Neuronal stem cell (in vitro differentiated cells): ENCODE results near the gene ZNF687.

ENCODE experiments used
- DNase-seq: peaks from one replicate; pipeline ENCODE4 v3.0.0-alpha.2; 2013; ENCODE audit warnings: low spot score
- H2AFZ ChIP-seq: one replicate; pipeline ENCODE4 v1.6.1; 2013; ENCODE audit warnings: mild to moderate bottlenecking, low read length, inconsistent platforms
- H2AK5ac ChIP-seq: 2 replicates; pipeline ENCODE4 v1.6.1; 2013; ENCODE audit warnings: low read depth, mild to moderate bottlenecking, inconsistent platforms, low read length, moderate library complexity, mixed read lengths
- H2BK120ac ChIP-seq: 2 replicates; pipeline ENCODE4 v1.6.1; 2013; ENCODE audit warnings: low read depth, mild to moderate bottlenecking, inconsistent platforms, low read length, moderate library complexity, mixed read lengths
- H2BK12ac ChIP-seq: one replicate; pipeline ENCODE4 v1.6.1; 2013; ENCODE audit warnings: low read length, inconsistent platforms
- H2BK15ac ChIP-seq: 2 replicates; pipeline ENCODE4 v1.6.1; 2013; ENCODE audit warnings: mild to moderate bottlenecking, low read length, inconsistent platforms, mixed read lengths
- H2BK5ac ChIP-seq: one replicate; pipeline ENCODE4 v1.6.1; 2013; ENCODE audit warnings: inconsistent platforms, mild to moderate bottlenecking, low read length, moderate library complexity
- H3K14ac ChIP-seq: one replicate; pipeline ENCODE4 v1.6.1; 2013; ENCODE audit warnings: low read length, inconsistent platforms
- H3K18ac ChIP-seq: 2 replicates; pipeline ENCODE4 v1.6.1; 2013; ENCODE audit warnings: low read length, inconsistent platforms
- H3K23ac ChIP-seq: 2 replicates; pipeline ENCODE4 v1.6.1; 2013; ENCODE audit warnings: low read depth, mild to moderate bottlenecking, mixed read lengths, low read length, inconsistent platforms; ENCODE audit not compliant: poor library complexity
- H3K27ac ChIP-seq: replicated peaks from 3 replicates; pipeline ENCODE4 v1.5.1; 2013; ENCODE audit warnings: low read length, inconsistent platforms
- H3K27me3 ChIP-seq, 3 experiments: 2 replicates each; pipeline ENCODE4 v1.6.1; 2013; ENCODE audit warnings: low read length in 3 of 3, mild to moderate bottlenecking in 2 of 3, inconsistent platforms in 1 of 3, low read depth in 1 of 3, mixed read lengths in 1 of 3, moderate library complexity in 1 of 3; ENCODE audit not compliant: control insufficient read depth in 3 of 3, insufficient read depth in 3 of 3
- H3K36me3 ChIP-seq, 2 donors: replicated peaks in 1 of 2; 2 replicates each; pipeline ENCODE4 v1.6.1; 2013; ENCODE audit warnings: low read length in 2 of 2; ENCODE audit not compliant: control insufficient read depth in 2 of 2, insufficient read depth in 2 of 2
- H3K4ac ChIP-seq: 2 replicates; pipeline ENCODE4 v1.6.1; 2013; ENCODE audit warnings: inconsistent platforms, mild to moderate bottlenecking, low read length, moderate library complexity
- H3K4me1 ChIP-seq, 2 donors: 1 replicate in 1 of 2; 2 replicates in 1 of 2; pipeline ENCODE4 v1.6.1; 2013; ENCODE audit warnings: low read length in 2 of 2, low read depth in 1 of 2; ENCODE audit not compliant: control insufficient read depth in 2 of 2, insufficient read depth in 1 of 2
- H3K4me2 ChIP-seq: one replicate; pipeline ENCODE4 v1.6.1; 2013; ENCODE audit warnings: mild to moderate bottlenecking, low read length, inconsistent platforms; ENCODE audit not compliant: insufficient read depth, poor library complexity, severe bottlenecking
- H3K4me3 ChIP-seq, 2 donors: 2 replicates each; pipeline ENCODE4 v1.5.1; 2013; ENCODE audit warnings: low read length in 2 of 2, mild to moderate bottlenecking in 2 of 2, inconsistent platforms in 1 of 2, moderate library complexity in 1 of 2
- H3K79me1 ChIP-seq: one replicate; pipeline ENCODE4 v1.6.1; 2013; ENCODE audit warnings: low read depth, mild to moderate bottlenecking, inconsistent platforms, low read length, moderate library complexity
- H3K9ac ChIP-seq: one replicate; pipeline ENCODE4 v1.6.1; 2013; ENCODE audit warnings: mild to moderate bottlenecking, low read depth, low read length, inconsistent platforms; ENCODE audit not compliant: poor library complexity
- H3K9me3 ChIP-seq, 2 donors: replicated peaks in 1 of 2; 2 replicates each; pipeline versions ENCODE3 to v1.6.1; 2013; ENCODE audit warnings: low read length in 2 of 2, mild to moderate bottlenecking in 2 of 2, inconsistent platforms in 1 of 2, low read depth in 1 of 2, mixed read lengths in 1 of 2, moderate library complexity in 1 of 2; ENCODE audit not compliant: control insufficient read depth in 2 of 2, insufficient read depth in 1 of 2
- H4K8ac ChIP-seq: one replicate; pipeline ENCODE4 v1.6.1; 2013; ENCODE audit warnings: low read depth, mild to moderate bottlenecking, inconsistent platforms, low read length, moderate library complexity
- H4K91ac ChIP-seq: one replicate; pipeline ENCODE4 v1.6.1; 2013; ENCODE audit warnings: low read length, low read depth, mild to moderate bottlenecking, inconsistent platforms; ENCODE audit not compliant: poor library complexity
- WGBS, 2 donors: extraction: QIAGEN DNeasy Blood & Tissue Kit; methylation state at CpG; one replicate each; pipeline ENCODE4 v1.1.7; 2013; ENCODE audit warnings: missing lambda C conversion rate in 2 of 2, mixed read lengths in 1 of 2; ENCODE audit not compliant: insufficient read length in 2 of 2, insufficient replicate concordance in 1 of 2; ENCODE audit errors: extremely low coverage in 2 of 2; 5-methylcytosine and 5-hydroxymethylcytosine counted together

ZNF687 gene

DNA sequence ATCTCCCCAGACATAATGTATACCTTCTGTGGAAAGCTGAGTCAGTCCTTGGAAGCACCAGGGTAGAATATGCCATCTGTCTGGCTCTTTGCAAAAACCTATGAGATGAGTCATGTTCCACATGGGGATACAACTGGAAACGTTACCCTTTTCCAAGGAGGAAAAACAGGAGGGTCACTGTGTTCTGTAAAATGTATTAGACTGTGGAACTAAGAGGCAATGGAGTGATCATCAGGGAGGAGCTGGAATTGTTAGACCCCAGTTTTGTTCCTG, 43.7 kb upstream of the ZNF687 start:
- H2AK5ac ChIP-seq = no peak overlapping the region
- no peak for DNase-seq
- H3K4me3 ChIP-seq = no peak overlapping the region
- H3K79me1 ChIP-seq = no peaks in the 10 kb centered on the region
- no peak overlapping the region for H2BK5ac ChIP-seq
- no peak overlapping the region for H3K23ac ChIP-seq
- H3K36me3 ChIP-seq = peaks cover 48 to 99% of the 10 kb centered on the region in 2 donors
- H3K14ac ChIP-seq = no peak overlapping the region
- H2AFZ ChIP-seq = no peak overlapping the region
- no peak overlapping the region for H3K4ac ChIP-seq
- no peak overlapping the region for H3K4me2 ChIP-seq
- no peak overlapping the region for H2BK15ac ChIP-seq
- H2BK120ac ChIP-seq = no peak overlapping the region
- no peak overlapping the region for H2BK12ac ChIP-seq
- H3K27me3 ChIP-seq = no peaks in the 10 kb centered on the region
- no peaks in the 10 kb centered on the region for H3K9me3 ChIP-seq
- no peak overlapping the region for H3K9ac ChIP-seq
- WGBS, 2 donors = no CpG with 5 or more reads among the region's 1 CpG
- no peaks in the 10 kb centered on the region for H3K4me1 ChIP-seq
- H3K27ac ChIP-seq = no peak overlapping the region
- no peak overlapping the region for H4K8ac ChIP-seq
- H4K91ac ChIP-seq = no peak overlapping the region
- no peak overlapping the region for H3K18ac ChIP-seq

DNA sequence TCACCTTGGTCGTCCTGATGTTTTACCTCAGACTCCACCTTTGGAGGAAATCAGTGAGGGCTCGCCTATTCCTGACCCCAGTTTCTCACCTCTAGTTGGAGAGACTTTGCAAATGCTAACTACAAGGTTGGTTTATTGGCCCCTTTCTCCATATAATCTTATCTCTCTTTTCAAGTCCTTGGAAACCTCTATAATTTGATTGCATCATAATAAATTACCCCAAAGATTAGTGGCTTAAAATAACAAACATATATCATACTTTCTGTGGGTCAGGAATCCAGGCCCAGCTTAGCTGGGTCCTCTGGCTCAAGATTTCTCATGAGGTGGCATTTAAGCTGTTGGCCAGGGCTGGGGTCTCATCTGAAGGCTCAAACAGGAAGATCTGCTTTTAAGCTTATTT, 39.7 kb upstream of the ZNF687 start:
- no CpG with 5 or more reads among the region's 2 CpGs for WGBS, 2 donors
- Histone ChIP-seq H2BK120ac (no peak overlapping the region), H3K23ac (no peak overlapping the region), H3K27ac (no peak overlapping the region), H3K18ac (no peak overlapping the region), H3K14ac (no peak overlapping the region), H3K79me1 (no peaks in the 10 kb centered on the region), H2BK5ac (no peak overlapping the region), H4K91ac (no peak overlapping the region), H3K36me3 (peaks cover 51 to 100% of the 10 kb centered on the region in 2 donors), H3K4me1 (no peaks in the 10 kb centered on the region), H3K27me3 (no peaks in the 10 kb centered on the region), H3K4ac (no peak overlapping the region), H2AK5ac (no peak overlapping the region), H2BK12ac (no peak overlapping the region), H4K8ac (no peak overlapping the region), H3K9ac (no peak overlapping the region), H2AFZ (no peak overlapping the region), H3K9me3 (no peaks in the 10 kb centered on the region), H3K4me3 (no peak overlapping the region), H2BK15ac (no peak overlapping the region), H3K4me2 (no peak overlapping the region)
- DNase-seq = no peak

DNA sequence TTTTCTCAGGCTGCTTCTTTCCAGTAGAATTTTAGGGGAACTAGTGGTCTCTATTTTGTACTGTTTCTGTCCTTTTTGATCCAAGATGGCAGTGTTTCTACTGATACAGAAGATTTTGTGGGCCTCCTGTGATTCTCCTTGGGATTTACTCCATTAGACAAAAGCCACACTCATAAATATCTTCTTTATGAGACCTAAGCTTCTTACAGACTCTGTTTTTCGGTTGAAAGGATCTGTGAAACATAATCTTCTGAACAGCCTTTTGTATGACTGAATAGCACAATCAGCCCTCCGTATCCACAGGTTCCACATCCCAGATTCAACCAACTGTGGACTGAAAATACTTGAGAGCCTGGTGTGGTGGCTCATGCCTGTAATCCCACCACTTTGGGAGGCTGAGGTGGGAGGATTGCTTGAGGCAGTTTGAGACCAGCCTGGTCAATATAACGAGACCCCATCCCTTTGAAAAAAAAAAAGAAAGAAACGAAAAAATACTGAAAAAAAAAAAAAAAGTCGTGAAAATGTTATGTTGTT, 38.3 kb upstream of the ZNF687 start:
- Histone ChIP-seq H3K27me3 (no peaks in the 10 kb centered on the region), H2AK5ac (no peak overlapping the region), H3K4ac (no peak overlapping the region), H4K8ac (no peak overlapping the region), H3K27ac (no peak overlapping the region), H2BK120ac (no peak overlapping the region), H3K14ac (no peak overlapping the region), H2BK12ac (no peak overlapping the region), H2BK5ac (no peak overlapping the region), H3K79me1 (no peaks in the 10 kb centered on the region), H3K9ac (no peak overlapping the region), H4K91ac (no peak overlapping the region), H2BK15ac (no peak overlapping the region), H3K18ac (no peak overlapping the region), H3K4me3 (no peak overlapping the region), H2AFZ (no peak overlapping the region), H3K36me3 (peaks cover 49 to 100% of the 10 kb centered on the region in 2 donors), H3K4me1 (no peaks in the 10 kb centered on the region), H3K4me2 (no peak overlapping the region), H3K9me3 (no peaks in the 10 kb centered on the region), H3K23ac (no peak overlapping the region)
- no CpG with 5 or more reads among the region's 5 CpGs for WGBS, 2 donors
- no peak for DNase-seq

DNA sequence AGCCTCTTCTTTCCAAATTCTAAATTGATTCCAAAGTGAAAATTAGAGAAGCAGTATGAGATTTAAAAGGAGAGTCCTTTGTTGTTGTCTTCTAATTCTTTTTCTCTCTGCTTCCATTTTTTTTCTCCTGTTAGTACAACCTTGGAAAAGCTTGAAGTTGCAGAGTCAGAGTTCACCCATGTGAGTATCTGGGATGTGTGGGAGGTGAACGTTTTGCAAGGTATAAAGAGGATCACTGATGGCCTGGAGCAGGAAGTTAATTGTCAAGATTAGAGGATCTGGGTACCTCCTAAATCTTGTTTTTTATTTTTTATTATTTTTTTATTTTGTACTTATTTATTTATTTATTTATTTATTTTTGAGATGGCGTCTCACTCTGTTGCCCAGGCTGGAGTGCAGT, 35.3 kb upstream of the ZNF687 start:
- Histone ChIP-seq H3K14ac (no peak overlapping the region), H3K27ac (no peak overlapping the region), H2AK5ac (no peak overlapping the region), H2BK5ac (no peak overlapping the region), H3K9ac (no peak overlapping the region), H4K8ac (no peak overlapping the region), H2BK15ac (no peak overlapping the region), H3K27me3 (no peaks in the 10 kb centered on the region), H3K18ac (no peak overlapping the region), H3K4me1 (no peaks in the 10 kb centered on the region), H3K4me3 (no peak overlapping the region), H3K4ac (no peak overlapping the region), H2BK120ac (no peak overlapping the region), H4K91ac (no peak overlapping the region), H3K9me3 (no peaks in the 10 kb centered on the region), H3K4me2 (no peak overlapping the region), H3K23ac (no peak overlapping the region), H2BK12ac (no peak overlapping the region), H2AFZ (no peak overlapping the region), H3K36me3 (peaks cover 41 to 92% of the 10 kb centered on the region in 2 donors), H3K79me1 (no peaks in the 10 kb centered on the region)
- no peak for DNase-seq
- no CpG with 5 or more reads among the region's 2 CpGs for WGBS, 2 donors
